Measurements from ENCODE around the gene XRCC6. TPM values are rescaled to one million over a fixed set of nuclear protein-coding genes. Genes with fewer than 3 reads are reported as not detected.

XRCC6 gene
- total and polyA plus RNA-seq, 9 of the 15 experiments (the other 6 are each of a cell fraction or from before 2014, with no cell fraction given), result 151 to 440 (median 318) TPM

- Histone ChIP-seq H3K4me3 (peak overlapping the region; percentile 65), H2AFZ (ENCODE audit: low read depth, low read length) (no peak overlapping the region), H3K36me3 (ENCODE audit: control insufficient read depth, insufficient read depth, low read length) (peaks cover 45% of the 10 kb centered on the region), H3K79me2 (ENCODE audit: control insufficient read depth, insufficient read depth, low read length) (peaks cover 94% of the 10 kb centered on the region), H3K9me1 (ENCODE audit: control insufficient read depth, insufficient read depth, low read length) (no peaks in the 10 kb centered on the region), H3K9ac (ENCODE audit: insufficient read depth in 1 of 2, low read depth in 2 of 2, low read length in 2 of 2) (peak overlapping the region; percentile 94 to 95), H3K27me3 (ENCODE audit: control insufficient read depth in 2 of 2, insufficient read depth in 2 of 2, low read length in 2 of 2) (no peaks in the 10 kb centered on the region), H3K27ac (ENCODE audit: extremely low read depth, low read depth, low read length) (peak overlapping the region; percentile 91), H3K9me3 (replicated peaks; ENCODE audit: control insufficient read depth, insufficient read depth, low read depth, low read length) (no peaks in the 10 kb centered on the region), H4K20me1 (replicated peaks; ENCODE audit: control insufficient read depth, insufficient read depth, low read length) (peaks cover 17% of the 10 kb centered on the region), H3K4me2 (ENCODE audit: insufficient read depth, low read length) (peak overlapping the region; percentile 96), H3K4me1 (replicated peaks in 1 of 2; ENCODE audit: control insufficient read depth in 2 of 2, insufficient read depth in 2 of 2, low read length in 2 of 2) (peaks cover 0 to 9% of the 10 kb centered on the region in 2 experiments; a peak in 2 of 5 replicates)
- POLR2A ChIA-PET, result interaction anchor here (1.5 to 2.0 kb wide), 2 partner anchors 8 to 14 kb away, joined by 4 to 11 read pairs; no protein-coding TSS in a partner anchor
- 4% methylated on average over 14 of the region's 14 CpGs for WGBS (ENCODE audit: insufficient coverage, low coverage, missing lambda C conversion rate)
- no TSS peak for BruUV-seq (replicated peaks)
- ATAC-seq (peak; percentile 65), FAIRE-seq (no peak), DNase-seq (ENCODE audit: extremely low read depth in 1 of 4, low spot score in 3 of 4) (peak in 1 of 4 experiments; percentile 45)
- in situ Hi-C loops (cut with MboI), result no loop called here
- CTCF ChIA-PET (ENCODE audit: low intra/inter-chr PET ratio), result no interaction called here
- no peak for TF ChIP-seq NELFE (IDR thresholded peaks at IDR 0.05; ENCODE audit: insufficient read depth, insufficient read length)
- no peak for TF ChIP-seq JUND (IDR thresholded peaks at IDR 0.05; ENCODE audit: borderline replicate concordance, low read depth, low read length)
- no peak for TF ChIP-seq JUND (tag; IDR thresholded peaks at IDR 0.05; ENCODE audit: borderline replicate concordance, low read depth, low read length)
- no peak for TF ChIP-seq TRIM28 (IDR thresholded peaks at IDR 0.05)
- TF ChIP-seq PRPF4 (IDR thresholded peaks at IDR 0.05; ENCODE audit: insufficient read depth, low read depth, low read length, poor library complexity, severe bottlenecking), result no peak
- no peak for TF ChIP-seq CREB1 (IDR thresholded peaks at IDR 0.05)
- TF ChIP-seq CREB1 (CRISPR knock-in tag; IDR thresholded peaks at IDR 0.05), result no peak
- TF ChIP-seq PTRF (tag; IDR thresholded peaks at IDR 0.05), result no peak
- no peak for TF ChIP-seq ZNF740 (CRISPR knock-in tag; IDR thresholded peaks at IDR 0.05)
- TF ChIP-seq ZNF740 (tag; IDR thresholded peaks at IDR 0.05), result no peak
- TF ChIP-seq, protein P1, sequence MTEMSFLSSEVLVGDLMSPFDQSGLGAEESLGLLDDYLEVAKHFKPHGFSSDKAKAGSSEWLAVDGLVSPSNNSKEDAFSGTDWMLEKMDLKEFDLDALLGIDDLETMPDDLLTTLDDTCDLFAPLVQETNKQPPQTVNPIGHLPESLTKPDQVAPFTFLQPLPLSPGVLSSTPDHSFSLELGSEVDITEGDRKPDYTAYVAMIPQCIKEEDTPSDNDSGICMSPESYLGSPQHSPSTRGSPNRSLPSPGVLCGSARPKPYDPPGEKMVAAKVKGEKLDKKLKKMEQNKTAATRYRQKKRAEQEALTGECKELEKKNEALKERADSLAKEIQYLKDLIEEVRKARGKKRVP (CRISPR knock-in tag; IDR thresholded peaks at IDR 0.05), result no peak
- TF ChIP-seq SMARCA4 (IDR thresholded peaks at IDR 0.05), result no peak
- no peak for TF ChIP-seq PURB (CRISPR knock-in tag; IDR thresholded peaks at IDR 0.05; ENCODE audit: low read depth)
- no peak for TF ChIP-seq NCOA4 (IDR thresholded peaks at IDR 0.05; ENCODE audit: partially characterized antibody)
- TF ChIP-seq HMG20B (CRISPR knock-in tag; IDR thresholded peaks at IDR 0.05), result no peak
- TF ChIP-seq ZBED1 (IDR thresholded peaks at IDR 0.05), result no peak
- TF ChIP-seq ZSCAN29 (IDR thresholded peaks at IDR 0.05), result no peak
- TF ChIP-seq KHSRP (IDR thresholded peaks at IDR 0.05), result no peak
- no peak for TF ChIP-seq CCNT2 (IDR thresholded peaks at IDR 0.05; ENCODE audit: borderline replicate concordance, extremely low read depth, insufficient read length, low read depth, low read length)
- no peak for TF ChIP-seq ATF2 (CRISPR knock-in tag; IDR thresholded peaks at IDR 0.05)
- intact Hi-C loops (cut with micrococcal nuclease), result no loop called here
Measured at GRCh38 chr22:41681616-41682015, 60.5 kb downstream of the XRCC6 start.

Data from K562 (cell line).